MG63 (cell line): Measurements from ENCODE around the gene GSN. TPM values are rescaled to one million over a fixed set of nuclear protein-coding genes. Genes with fewer than 3 reads are reported as not detected.

ENCODE experiments used
- DNase-seq: peaks from one replicate; pipeline ENCODE4 v3.0.0-alpha.2; 2020
- H3K27me3 ChIP-seq: fragments of 250-450 bp; sonication (Bioruptor Pico); 2 replicates; pipeline ENCODE4 v1.5.1; 2020; ENCODE audit warnings: mild to moderate bottlenecking, moderate library complexity
- H3K36me3 ChIP-seq: fragments of 250-450 bp; sonication (Bioruptor Pico); 2 replicates; pipeline ENCODE4 v1.5.1; 2020; ENCODE audit warnings: mild to moderate bottlenecking, moderate library complexity
- H3K4me3 ChIP-seq: fragments of 250-450 bp; sonication (Bioruptor Pico); 2 replicates; pipeline ENCODE4 v1.5.1; 2020; ENCODE audit warnings: mild to moderate bottlenecking, moderate library complexity
- H3K9me3 ChIP-seq: fragments of 250-450 bp; sonication (Bioruptor Pico); 2 replicates; pipeline ENCODE4 v1.5.1; 2020; ENCODE audit warnings: mild to moderate bottlenecking, moderate library complexity
- total RNA-seq: library from RNA; depleted of rRNA; stranded (reverse); fragments of >200 nt; shearing (Covaris generic); gene quantifications from 2 replicates; pipeline ENCODE4 v1.2.3, GENCODE V29; 2014; ENCODE audit warnings: low replicate concordance

GSN gene
- total RNA-seq, 1 experiment from 2014 or later = 75.0 TPM

DNA sequence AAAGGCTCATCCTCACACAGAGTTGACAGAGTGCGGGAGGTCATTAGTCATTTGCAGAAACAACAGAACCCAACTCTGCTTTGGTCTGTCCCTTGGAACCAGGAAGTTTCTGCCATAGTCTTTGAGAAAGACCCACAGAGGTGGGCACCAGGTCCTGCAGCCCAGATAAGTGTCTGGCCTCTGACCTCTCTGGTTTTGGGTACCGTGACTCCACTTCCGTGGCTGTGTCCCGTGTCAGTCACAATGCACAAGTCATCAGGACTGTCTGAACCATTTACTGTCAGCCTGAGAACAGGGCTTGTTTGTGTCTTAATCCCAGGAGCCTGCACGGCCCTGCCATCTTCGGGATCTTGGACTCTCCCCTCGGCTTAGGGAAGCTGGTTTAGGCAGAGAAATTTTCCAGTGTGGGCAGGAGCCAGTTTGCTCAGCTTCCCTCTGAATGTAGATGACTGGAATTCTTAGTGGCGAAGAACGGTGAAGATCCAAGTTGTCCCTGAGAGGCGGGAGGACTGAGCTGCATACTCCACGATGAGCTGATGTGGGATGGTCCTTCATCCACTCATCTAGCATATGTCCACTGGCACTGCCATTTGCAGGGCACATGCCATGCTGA lies 11.9 kb downstream of the GSN start:
- Histone ChIP-seq H3K36me3 (0 out of 2 replicates have a peak, but pooled peaks cover under 1% of the 10 kb centered on the region), H3K9me3 (no peaks in the 10 kb centered on the region), H3K27me3 (no peaks in the 10 kb centered on the region), H3K4me3 (no peak overlapping the region)
- DNase-seq = no peak

DNA sequence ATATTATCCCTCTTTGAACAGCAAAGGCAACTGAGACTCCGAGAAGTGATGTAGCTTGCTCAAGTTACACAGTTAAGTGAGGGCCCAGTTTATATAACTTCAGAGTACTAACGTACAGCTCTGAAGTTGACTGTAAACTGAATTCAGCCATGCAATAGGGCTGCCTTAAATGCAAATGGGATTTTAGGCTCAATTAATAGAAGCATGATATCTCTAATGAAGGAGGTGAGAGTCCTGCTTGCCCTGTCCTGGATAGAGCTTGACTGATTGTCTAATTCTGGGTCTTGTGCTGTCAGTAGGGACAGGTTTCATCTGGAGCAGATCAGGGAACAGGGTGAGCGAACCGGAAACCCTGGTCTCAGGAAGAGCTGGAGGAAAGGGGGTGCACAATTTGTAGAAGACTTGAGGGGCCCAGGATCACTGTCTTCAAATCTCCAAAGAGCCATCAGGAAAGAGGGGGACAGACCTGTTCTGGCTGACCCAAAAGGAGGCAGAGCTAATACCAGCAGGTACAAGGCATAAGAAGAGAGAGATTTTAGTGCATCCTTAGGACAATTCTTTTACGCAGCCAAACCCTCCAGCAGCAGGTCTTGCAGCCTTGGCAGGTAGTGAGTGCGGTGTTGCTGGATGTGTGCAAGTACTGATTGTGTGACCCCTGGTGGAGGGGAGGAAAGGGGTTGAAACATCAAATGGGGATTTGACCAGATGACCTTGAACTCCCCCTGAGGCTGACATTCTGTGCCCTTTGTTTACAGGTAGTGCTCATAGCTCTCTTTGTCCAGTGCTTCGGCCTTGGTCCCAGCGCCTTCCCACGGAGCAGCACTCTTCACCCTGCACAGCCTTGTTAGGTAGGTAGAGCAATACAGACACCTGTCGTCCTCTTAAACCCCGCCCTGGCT lies 13.0 kb downstream of the GSN start:
- no peak overlapping the region for H3K4me3 ChIP-seq
- H3K36me3 ChIP-seq = 0 out of 2 replicates have a peak, but pooled peaks cover 4% of the 10 kb centered on the region
- no peak for DNase-seq
- H3K9me3 ChIP-seq = no peaks in the 10 kb centered on the region
- H3K27me3 ChIP-seq = no peaks in the 10 kb centered on the region

DNA sequence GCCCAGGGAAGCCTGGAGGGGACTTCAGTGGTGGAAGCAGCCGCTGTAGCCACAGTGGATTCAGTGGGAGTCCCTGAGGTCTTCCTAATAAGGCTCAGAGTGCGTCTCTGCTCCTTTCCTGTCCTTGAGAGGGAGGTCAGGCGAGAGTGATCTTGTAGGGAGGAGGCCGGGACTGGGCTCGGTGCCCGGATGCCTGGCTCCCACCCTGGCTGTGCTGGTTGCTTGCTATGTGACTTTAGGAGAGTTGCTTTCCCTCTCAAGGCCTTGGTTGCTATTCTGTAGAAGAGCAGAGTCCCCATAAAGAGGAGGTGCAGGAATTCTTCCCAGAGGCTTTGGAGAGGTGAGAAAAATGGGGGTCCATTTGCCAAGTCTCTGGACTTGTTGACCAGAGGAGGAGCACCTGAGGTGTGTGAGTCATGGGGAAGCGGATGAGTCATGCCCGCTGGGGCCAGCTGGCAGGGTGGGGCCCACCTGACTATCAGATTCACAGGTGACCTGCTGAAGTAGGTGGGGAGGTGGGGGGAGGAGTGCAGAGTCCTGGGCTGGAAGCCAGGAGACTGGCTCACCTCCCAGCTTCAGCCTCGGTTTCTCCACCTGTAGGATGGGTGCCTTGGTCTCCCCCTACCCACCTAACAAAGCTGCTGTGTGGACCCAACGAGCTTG lies 13.8 kb downstream of the GSN start:
- Histone ChIP-seq H3K36me3 (0 out of 2 replicates have a peak, but pooled peaks cover 4% of the 10 kb centered on the region), H3K9me3 (no peaks in the 10 kb centered on the region), H3K4me3 (no peak overlapping the region), H3K27me3 (no peaks in the 10 kb centered on the region)
- DNase-seq = peak; percentile 43

DNA sequence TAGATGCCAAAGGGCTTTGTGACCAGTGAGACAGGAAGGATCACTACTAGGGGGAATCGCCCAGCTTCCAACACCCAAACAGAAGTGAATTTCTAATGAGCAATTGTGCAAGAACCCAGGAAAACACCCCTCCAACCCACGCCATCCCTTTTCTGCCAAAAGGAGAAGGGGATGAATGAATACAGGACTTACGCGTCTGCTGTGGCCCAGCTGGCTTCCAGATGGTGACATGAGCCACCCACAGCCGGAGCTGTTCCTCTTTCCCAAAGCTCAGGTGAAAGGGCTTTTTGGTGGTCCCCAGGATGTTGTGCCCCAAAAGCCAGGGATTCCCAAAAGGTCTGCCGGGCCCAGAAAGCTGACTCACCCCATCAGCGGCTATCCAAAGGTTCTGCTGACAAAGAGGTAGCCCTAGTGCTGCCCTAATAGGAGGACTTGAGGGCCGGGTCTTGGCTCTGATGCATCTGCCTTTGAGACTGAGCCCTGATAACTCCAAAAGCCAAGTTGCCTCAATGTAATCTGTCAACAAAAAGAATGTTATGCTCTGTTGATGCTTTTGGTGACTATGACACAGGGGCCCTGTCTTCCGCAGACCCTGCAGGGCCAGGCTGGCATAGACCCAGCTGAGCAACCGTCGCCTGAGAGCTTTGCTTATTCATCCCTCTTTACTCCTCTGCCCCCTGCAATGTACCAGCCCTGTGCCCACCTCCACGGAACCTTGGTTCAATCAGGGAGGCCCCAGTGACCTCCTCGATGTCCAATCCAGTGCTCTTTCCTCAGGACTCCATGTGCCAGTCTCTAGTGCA lies 14.5 kb downstream of the GSN start:
- no peaks in the 10 kb centered on the region for H3K9me3 ChIP-seq
- no peaks in the 10 kb centered on the region for H3K27me3 ChIP-seq
- no peak overlapping the region for H3K4me3 ChIP-seq
- 0 out of 2 replicates have a peak, but pooled peaks cover 4% of the 10 kb centered on the region for H3K36me3 ChIP-seq
- peak; percentile 38 for DNase-seq

DNA sequence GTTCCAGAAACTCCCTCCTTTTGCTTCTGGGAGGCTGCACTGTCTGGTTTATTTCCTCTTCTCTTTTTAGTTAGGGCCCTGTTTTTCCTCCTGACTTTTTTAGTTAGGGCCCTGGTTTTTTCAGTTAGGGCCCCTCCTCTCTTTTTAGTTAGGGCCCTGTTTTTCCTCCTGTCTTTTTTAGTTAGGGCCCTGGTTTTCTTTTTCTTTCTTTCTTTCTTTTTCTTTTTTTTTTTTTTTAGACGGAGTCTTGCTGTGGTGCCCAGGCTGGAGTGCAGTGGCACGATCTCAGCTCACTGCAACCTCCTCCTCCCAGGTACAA lies 15.1 kb downstream of the GSN start:
- H3K36me3 ChIP-seq = 0 out of 2 replicates have a peak, but pooled peaks cover 4% of the 10 kb centered on the region
- no peak for DNase-seq

DNA sequence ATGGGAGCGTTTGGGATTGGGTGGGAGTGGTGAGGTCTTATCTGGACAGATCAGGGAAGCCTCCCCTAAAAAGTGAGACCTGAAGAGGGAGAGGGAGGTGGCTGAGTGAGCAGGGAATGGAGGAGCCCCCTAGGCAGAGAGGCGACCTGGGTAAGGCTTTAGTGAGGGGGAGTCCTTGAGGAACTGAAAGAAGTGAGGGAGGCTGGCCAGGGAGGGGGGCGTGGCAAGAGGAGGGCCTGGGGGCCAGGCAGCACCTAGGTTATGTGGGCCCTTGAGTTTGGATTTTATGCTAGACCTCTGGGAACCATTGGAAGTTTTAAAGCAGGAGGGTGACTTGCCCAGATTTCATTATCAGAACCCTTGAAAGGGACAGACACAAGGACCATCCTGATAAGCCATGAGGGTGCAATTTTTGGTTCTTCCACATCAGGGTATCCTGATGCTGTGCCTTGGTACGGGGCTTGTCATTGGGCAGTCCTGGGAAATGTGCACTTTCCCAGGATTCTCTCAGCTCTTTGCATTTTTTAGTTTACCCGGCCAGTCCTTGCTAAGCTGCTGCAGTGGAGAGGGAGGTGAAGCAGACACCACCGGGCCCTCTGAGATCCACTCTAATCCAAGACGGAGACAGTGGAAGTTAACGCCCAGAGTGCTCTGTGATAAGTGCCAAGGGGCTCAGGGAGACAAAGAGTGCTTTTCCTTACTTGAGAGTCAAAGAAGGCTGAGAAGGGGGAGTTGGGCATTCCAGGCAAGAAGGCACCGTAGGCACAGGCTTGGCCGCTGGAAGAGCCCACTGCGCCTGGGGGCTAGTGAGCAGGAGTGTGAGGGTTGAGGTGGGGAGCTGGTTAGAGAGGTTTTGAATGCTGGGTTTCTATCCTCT lies 16.1 kb downstream of the GSN start:
- no peaks in the 10 kb centered on the region for H3K9me3 ChIP-seq
- DNase-seq = no peak

More for the DNA sequence above, 15.1 kb downstream of the GSN start:
- no peak overlapping the region for H3K4me3 ChIP-seq
- no peaks in the 10 kb centered on the region for H3K9me3 ChIP-seq
- H3K27me3 ChIP-seq = no peaks in the 10 kb centered on the region

DNA sequence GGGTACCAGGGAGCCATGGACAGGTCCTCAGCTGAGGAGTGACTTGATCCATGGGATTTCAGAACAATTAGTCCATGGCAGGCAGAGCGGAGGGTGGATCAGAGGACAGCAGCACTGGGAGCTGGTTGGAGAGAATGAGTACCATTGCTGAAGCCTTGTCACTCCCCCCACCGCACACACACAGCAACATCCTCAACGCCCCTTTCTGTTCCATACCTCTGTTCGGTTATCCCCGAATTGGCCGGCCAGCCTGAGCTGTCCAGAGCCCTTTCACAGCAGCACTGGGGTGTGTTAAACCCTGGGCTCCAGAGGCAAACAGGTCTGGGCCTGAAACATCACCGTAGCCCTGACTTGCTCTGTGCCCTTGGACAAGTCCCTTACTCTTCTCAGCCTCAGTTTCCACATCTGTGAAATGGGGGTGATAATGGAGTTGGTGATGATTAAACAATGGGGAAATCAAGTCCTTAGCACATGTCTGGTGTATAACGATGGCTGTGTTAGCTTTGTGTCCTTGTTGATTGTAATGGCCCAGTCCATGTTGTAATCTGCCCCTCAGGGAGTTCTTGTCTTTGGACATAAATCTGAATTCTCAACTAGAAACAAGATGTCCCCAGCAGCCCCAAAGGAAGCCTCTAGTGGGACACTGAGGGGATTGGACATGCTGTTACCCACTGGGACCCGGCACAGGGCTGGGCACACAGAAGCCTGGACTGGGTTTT lies 16.9 kb downstream of the GSN start:
- DNase-seq = no peak
- H3K4me3 ChIP-seq = no peak overlapping the region
- no peaks in the 10 kb centered on the region for H3K9me3 ChIP-seq
- 0 out of 2 replicates have a peak, but pooled peaks cover 4% of the 10 kb centered on the region for H3K36me3 ChIP-seq
- no peaks in the 10 kb centered on the region for H3K27me3 ChIP-seq

More for the DNA sequence above, 16.1 kb downstream of the GSN start:
- no peaks in the 10 kb centered on the region for H3K27me3 ChIP-seq
- H3K4me3 ChIP-seq = no peak overlapping the region
- 0 out of 2 replicates have a peak, but pooled peaks cover 4% of the 10 kb centered on the region for H3K36me3 ChIP-seq

DNA sequence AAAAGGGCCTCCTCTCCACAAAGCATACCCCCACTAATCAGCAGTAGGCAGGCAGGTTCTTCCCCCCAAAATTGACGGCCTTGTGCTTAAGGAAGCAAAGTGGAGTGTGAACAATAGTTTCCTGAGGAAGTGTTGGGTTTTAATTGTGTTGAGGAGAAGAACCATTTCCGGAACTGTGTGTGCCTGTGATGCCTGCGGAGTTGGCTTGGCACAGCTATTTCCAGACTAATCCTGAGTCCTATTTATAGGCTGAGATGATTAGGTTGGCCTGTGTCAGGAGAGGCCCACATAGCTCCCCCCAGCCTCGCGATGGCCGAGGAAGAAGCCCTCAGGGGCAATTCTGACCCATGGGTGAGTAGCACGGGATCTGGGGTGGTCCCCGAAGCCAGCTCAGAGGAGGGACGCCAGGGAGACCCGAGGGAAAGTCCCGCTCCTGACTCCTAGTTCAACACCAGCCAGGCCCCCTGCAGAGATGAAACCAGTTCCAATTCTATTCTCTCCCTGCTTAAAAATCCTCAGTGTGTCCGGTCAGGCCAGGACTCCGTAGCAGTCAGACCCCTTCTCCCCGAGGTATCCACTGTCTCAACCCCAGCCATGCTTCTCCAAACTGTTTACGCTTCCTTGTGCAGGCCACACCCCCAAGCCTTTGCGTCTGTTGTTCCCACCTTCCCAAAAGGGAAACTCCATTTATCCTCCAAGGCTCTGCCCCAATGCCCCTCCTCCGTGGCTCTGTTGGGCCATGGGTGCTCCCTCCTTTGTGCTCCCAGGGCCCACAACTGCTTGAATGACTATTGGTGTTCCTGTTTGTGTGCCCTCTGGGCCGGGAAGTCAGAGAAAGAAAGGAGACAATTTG lies 18.1 kb downstream of the GSN start:
- H3K9me3 ChIP-seq = no peaks in the 10 kb centered on the region
- H3K4me3 ChIP-seq = no peak overlapping the region
- no peaks in the 10 kb centered on the region for H3K27me3 ChIP-seq
- H3K36me3 ChIP-seq = 0 out of 2 replicates have a peak, but pooled peaks cover 4% of the 10 kb centered on the region
- peak; percentile 85 for DNase-seq

DNA sequence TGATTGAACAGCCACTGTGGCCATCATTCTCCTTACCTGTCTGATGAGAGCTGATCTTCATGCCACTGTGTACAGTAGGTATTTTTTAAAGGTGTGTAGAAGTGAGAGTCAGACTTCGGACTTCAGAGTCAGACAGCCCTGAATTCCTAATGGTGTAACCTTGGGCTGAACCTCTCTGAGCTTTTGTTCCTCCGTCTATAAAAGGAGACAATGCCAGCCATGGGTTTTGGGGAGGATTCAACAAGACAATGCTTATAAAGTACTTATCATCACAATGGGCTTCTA lies 18.7 kb downstream of the GSN start:
- H3K36me3 ChIP-seq = 0 out of 2 replicates have a peak, but pooled peaks cover 4% of the 10 kb centered on the region
- DNase-seq = no peak
- H3K9me3 ChIP-seq = no peaks in the 10 kb centered on the region
- H3K4me3 ChIP-seq = no peak overlapping the region
- H3K27me3 ChIP-seq = no peaks in the 10 kb centered on the region

DNA sequence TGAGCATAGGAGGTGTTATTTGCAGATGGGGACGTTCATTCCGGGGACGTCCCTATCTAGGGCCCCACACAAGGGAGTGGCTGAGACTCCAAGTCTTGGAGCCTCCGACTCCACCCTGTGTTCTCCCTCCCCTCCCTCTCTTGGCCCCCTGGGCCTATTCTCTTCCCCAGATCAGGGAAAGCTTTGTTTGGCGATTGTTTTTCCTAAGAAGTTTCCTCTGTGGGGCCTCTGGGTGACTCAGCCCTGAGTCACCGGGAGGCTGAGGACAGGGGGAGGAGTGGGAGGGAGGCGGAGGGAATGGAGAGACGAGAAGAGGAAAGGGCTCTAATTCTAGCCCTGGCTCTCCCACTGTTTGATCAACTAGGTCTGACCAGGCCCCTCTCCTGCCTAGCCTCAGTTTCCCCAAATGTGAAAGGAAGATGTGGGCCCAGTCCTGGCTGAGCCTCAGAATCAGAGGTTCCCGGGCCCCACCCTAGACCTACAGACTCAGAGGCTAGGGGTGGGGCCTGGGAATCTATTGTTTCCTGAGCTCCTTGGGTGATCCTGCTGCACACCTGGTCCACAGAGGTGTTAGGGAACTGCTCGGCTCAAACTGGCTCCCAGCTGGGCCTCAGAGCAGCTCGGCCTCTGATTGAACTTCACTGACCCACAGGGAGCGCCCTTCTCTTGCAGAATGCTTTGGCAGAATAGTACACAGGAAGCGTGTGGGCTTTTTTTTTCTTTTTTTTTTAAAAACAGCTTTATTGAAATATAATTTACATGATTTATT lies 19.2 kb downstream of the GSN start:
- DNase-seq = peak; percentile 89
- 0 out of 2 replicates have a peak, but pooled peaks cover 4% of the 10 kb centered on the region for H3K36me3 ChIP-seq
- H3K27me3 ChIP-seq = no peaks in the 10 kb centered on the region
- no peaks in the 10 kb centered on the region for H3K9me3 ChIP-seq
- no peak overlapping the region for H3K4me3 ChIP-seq

DNA sequence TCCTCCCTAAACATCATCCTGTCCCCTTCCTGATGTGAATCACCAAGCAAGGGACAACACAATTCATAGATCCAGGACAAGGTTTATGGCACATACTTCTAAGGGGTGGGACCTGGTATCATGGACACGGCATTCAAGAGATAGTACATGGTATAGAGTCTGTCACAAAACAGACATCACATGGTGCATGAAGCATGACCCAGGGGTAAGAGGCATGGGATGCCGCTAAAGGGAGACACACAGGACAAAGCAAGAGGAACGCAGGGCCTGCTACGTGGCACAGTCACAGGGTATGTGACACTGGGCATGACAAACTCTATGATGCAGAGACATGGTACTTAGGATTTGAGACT lies 20.7 kb downstream of the GSN start:
- no peaks in the 10 kb centered on the region for H3K27me3 ChIP-seq
- H3K4me3 ChIP-seq = no peak overlapping the region
- H3K9me3 ChIP-seq = no peaks in the 10 kb centered on the region
- 0 out of 2 replicates have a peak, but pooled peaks cover 4% of the 10 kb centered on the region for H3K36me3 ChIP-seq
- no peak for DNase-seq

DNA sequence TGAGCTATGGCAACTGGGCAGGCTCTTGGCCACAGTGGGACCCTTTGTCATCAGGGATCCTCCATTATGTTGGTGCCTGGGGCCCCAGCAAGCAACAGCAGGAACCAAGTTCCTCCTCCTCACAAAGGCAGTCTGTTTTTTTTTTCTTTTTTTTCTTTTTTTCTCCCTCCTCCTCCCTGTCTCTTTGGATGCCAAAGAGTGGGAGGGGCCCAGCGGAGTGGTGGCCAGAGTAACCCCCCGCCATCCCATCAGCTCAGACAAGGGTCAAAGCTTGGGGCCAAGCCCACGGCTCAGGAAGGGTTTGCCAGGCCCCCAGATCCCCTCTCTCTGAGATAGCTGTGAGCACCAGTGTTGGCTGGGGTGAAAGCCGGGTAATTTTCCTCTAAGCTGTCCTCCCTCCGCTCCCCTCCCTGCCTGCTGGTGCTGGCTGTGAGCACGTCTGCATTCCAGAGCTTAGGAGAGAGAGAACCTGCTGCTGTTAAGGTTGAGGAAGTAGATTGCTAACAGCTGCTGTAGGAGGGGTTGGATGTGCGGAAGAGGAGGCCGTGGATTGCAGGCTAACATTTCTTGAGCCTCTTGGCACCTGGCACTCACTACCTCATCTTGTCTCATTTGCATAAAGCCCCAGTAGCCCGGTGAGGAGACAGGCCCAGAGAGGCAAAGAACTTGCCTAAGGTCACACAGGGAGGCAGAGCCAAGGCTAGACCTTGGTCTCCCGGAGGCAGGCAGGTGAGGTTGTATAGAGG lies 21.2 kb downstream of the GSN start:
- Histone ChIP-seq H3K36me3 (0 out of 2 replicates have a peak, but pooled peaks cover 4% of the 10 kb centered on the region), H3K4me3 (no peak overlapping the region), H3K9me3 (no peaks in the 10 kb centered on the region), H3K27me3 (no peaks in the 10 kb centered on the region)
- DNase-seq = no peak

DNA sequence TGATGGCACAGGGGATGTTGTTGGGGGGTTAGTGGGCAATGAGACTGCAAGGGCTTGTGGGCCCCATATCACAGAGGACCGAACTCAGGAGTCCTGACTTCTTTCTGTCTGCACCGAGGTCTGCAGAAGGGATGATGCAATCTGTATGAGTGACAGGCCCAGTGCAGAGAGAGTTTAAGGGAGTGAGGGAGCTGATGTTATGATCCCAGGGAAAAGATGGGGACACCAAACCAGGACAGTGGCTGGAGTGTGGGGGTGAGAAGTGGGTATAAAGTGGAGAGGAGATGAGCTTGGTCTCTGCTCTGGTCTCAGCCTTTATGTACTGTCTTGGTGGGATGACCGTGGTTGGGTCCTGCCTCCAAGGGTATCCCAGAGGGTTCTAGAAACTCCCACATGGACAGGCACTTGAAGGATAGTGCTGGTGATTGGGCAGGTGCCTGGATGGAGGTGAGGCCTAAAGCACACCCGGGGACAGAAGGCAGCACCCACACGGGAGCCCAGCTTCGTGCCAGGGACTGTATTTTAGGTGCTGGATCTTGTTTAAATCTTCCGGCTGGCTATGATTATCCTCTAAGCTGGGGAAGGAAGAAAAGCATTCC lies 21.9 kb downstream of the GSN start:
- 0 out of 2 replicates have a peak, but pooled peaks cover 4% of the 10 kb centered on the region for H3K36me3 ChIP-seq
- H3K27me3 ChIP-seq = no peaks in the 10 kb centered on the region
- no peak for DNase-seq
- no peaks in the 10 kb centered on the region for H3K9me3 ChIP-seq
- H3K4me3 ChIP-seq = no peak overlapping the region
